ENCODE results near the gene MAL. TPM values are rescaled to one million over a fixed set of nuclear protein-coding genes. Genes with fewer than 3 reads are reported as not detected.

The MAL gene
- total RNA-seq, 4 donors from 2014 or later = 1.2 TPM; not detected in 3

DNA sequence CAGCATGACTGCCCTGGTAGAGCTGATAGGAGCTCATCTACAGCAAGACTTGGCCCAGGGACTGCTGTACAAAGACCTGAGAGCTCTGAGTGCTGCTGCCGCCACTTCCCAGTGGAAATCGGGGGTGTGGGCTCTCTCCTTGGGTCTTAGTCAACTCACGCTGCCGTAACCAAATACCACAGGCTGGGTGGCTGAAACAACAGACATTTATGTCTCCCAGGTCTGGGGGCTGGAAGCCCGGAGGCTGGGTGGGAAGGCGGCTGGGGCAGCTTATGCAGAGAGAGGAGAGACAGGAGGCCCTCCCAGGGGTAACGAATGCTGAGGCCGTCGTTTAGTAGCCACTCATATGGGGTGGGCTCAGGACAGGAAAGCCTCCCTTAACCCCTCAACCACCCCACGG is 15.4 kb upstream of the MAL start:
- Histone ChIP-seq H3K27me3 (no peaks in the 10 kb centered on the region), H3K4me1 (no peaks in the 10 kb centered on the region), H3K4me3 (no peak overlapping the region), H3K27ac (no peak overlapping the region), H3K36me3 (no peaks in the 10 kb centered on the region), H3K9me3 (no peaks in the 10 kb centered on the region)
- TF ChIP-seq POLR2A (IDR thresholded peaks at IDR 0.05) (no peak), CTCF (IDR thresholded peaks at IDR 0.05) (no peak)
- DNase-seq = peak in 1 of 3 donors; percentile 18

DNA sequence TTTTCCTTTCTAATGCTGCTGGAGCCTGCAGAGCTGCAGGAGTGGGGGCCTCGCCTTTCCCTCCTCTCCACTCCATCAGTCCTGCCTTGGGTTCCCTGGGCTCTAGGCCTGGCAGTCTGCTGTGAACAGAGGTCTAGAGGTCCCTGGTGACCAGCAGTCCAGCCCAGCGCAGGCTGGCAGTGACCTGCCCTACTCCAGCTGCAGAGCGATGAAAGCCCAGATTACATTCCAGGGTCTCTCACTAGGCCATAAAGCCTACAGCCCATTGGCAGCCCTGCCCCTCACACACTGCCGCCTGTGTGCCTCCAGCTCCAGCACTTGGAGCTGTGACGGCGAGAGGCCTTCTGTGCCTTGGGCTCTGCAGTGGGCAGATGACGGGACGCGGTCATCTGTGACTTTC is 14.8 kb upstream of the MAL start:
- no peaks in the 10 kb centered on the region for H3K27me3 ChIP-seq
- no peaks in the 10 kb centered on the region for H3K36me3 ChIP-seq
- H3K27ac ChIP-seq = no peak overlapping the region
- peak in 1 of 3 donors; percentile 26 for DNase-seq
- H3K9me3 ChIP-seq = no peaks in the 10 kb centered on the region
- no peaks in the 10 kb centered on the region for H3K4me1 ChIP-seq
- H3K4me3 ChIP-seq = no peak overlapping the region
- TF ChIP-seq CTCF (IDR thresholded peaks at IDR 0.05) (no peak), POLR2A (IDR thresholded peaks at IDR 0.05) (no peak)

DNA sequence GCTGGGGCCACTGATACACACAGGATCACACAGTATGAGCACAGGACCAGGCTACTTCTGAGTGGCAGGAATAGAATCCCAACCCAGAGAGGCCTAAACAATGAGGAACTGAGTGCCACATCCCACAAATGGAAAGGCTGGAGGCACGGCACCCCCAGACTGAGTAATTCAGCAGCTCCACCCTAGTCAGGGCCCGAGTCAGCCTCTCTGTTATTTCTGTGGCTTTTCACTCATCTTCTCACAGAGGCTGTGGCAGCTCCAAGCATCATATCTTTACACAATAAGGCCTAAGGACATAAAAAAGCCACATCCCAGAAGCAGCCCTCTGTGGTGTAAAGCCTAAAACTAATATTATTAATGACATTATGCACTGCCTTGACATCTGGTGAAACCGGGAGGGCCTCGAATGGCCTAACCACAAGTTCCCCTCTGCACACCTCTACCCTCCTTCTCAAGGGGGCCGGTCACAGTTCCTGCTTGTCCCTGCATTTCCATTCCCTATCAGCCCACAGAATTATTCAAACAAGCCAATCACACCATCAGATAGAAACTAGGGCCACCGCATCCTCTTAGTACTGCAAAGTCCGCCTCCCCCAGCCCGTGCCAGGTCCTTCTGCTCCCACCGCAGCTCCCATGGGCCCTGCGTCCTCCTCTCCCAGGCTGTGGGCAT is 12.5 kb upstream of the MAL start:
- Histone ChIP-seq H3K36me3 (no peaks in the 10 kb centered on the region), H3K27me3 (no peaks in the 10 kb centered on the region), H3K4me1 (no peaks in the 10 kb centered on the region), H3K9me3 (no peaks in the 10 kb centered on the region), H3K27ac (no peak overlapping the region), H3K4me3 (no peak overlapping the region)
- no peak for TF ChIP-seq CTCF (IDR thresholded peaks at IDR 0.05)
- no peak for DNase-seq

GRCh38 chr2:95013726-95014125 is 11.8 kb upstream of the MAL start:
- TF ChIP-seq CTCF (IDR thresholded peaks at IDR 0.05) (no peak), POLR2A (IDR thresholded peaks at IDR 0.05) (no peak)
- Histone ChIP-seq H3K9me3 (no peaks in the 10 kb centered on the region), H3K4me3 (no peak overlapping the region), H3K27ac (no peak overlapping the region), H3K36me3 (no peaks in the 10 kb centered on the region), H3K4me1 (no peaks in the 10 kb centered on the region), H3K27me3 (no peaks in the 10 kb centered on the region)
- DNase-seq = no peak

GRCh38 chr2:95014126-95014708 is 11.3 kb upstream of the MAL start:
- Histone ChIP-seq H3K9me3 (no peaks in the 10 kb centered on the region), H3K4me3 (no peak overlapping the region), H3K4me1 (no peaks in the 10 kb centered on the region), H3K36me3 (no peaks in the 10 kb centered on the region), H3K27ac (no peak overlapping the region), H3K27me3 (no peaks in the 10 kb centered on the region)
- TF ChIP-seq CTCF (IDR thresholded peaks at IDR 0.05) = no peak
- TF ChIP-seq POLR2A (IDR thresholded peaks at IDR 0.05) = no peak
- DNase-seq = no peak

Data from Peyer's patch (tissue), 4 donors.